Activated effector memory CD4-positive, alpha-beta T cell treated with Interleukin-2 at 50 U/mL for 16 hours (primary cell): ENCODE measurements around the gene ZNF827.

ENCODE experiments used
- DNase-seq: peaks from one replicate; pipeline ENCODE4 v3.0.0-alpha.2; 2020

Gene ZNF827

GRCh38 chr4:145736241-145736831 is 202.3 kb downstream of the ZNF827 start:
- no peak for DNase-seq

- DNase-seq: no peak
Measured at GRCh38 chr4:145735827-145736226, 202.8 kb downstream of the ZNF827 start.

GRCh38 chr4:145735347-145735675 is 203.3 kb downstream of the ZNF827 start:
- DNase-seq: no peak

- no peak for DNase-seq
Measured at GRCh38 chr4:145734576-145735346, 203.9 kb downstream of the ZNF827 start.

- DNase-seq: no peak
Measured at GRCh38 chr4:145734031-145734430, 204.6 kb downstream of the ZNF827 start.

- DNase-seq: peak; percentile 75
Measured at GRCh38 chr4:145732895-145733880, 205.4 kb downstream of the ZNF827 start.

GRCh38 chr4:145732001-145732815 is 206.4 kb downstream of the ZNF827 start:
- DNase-seq: no peak

- DNase-seq: no peak
Measured at GRCh38 chr4:145731028-145731427, 207.6 kb downstream of the ZNF827 start.

- DNase-seq: no peak
Measured at GRCh38 chr4:145730026-145730425, 208.6 kb downstream of the ZNF827 start.

GRCh38 chr4:145723336-145723735 is 215.3 kb downstream of the ZNF827 start:
- no peak for DNase-seq

- no peak for DNase-seq
Measured at GRCh38 chr4:145722561-145722960, 216.1 kb downstream of the ZNF827 start.

- DNase-seq: no peak
Measured at GRCh38 chr4:145720656-145721055, 218.0 kb downstream of the ZNF827 start.

GRCh38 chr4:145719752-145720624 is 218.6 kb downstream of the ZNF827 start:
- DNase-seq: no peak

- no peak for DNase-seq
Measured at GRCh38 chr4:145716661-145717200, 221.9 kb downstream of the ZNF827 start.

GRCh38 chr4:145716200-145716599 is 222.4 kb downstream of the ZNF827 start:
- DNase-seq: no peak

GRCh38 chr4:145709843-145710242 is 228.8 kb downstream of the ZNF827 start:
- DNase-seq: no peak

GRCh38 chr4:145709336-145709735 is 229.3 kb downstream of the ZNF827 start:
- DNase-seq: no peak
